ENCODE data around the gene FBXW7. TPM values are rescaled to one million over a fixed set of nuclear protein-coding genes. Genes with fewer than 3 reads are reported as not detected.

FBXW7 gene
- total and polyA plus RNA-seq, 2 donors from 2014 or later, result 5.5 to 64.0 TPM

DNA sequence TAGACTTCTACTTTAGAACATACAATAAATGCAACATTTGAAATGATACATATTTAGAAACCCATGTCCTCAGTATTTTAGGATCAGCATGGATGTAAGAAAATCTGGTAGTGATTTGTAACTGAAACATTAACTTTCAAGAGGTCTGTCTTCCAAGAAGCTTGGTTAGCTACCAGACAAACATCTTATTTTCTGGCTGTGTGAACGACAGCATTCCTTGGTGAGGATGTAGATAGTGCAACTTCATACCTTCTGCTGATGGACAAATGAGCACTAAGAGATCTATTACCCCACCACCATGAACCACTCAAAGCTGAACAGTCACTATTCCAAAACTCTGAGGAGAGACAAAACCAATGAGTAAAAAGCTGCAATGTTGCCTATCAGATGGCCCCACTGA lies 212.7 kb downstream of the FBXW7 start:
- Histone ChIP-seq H3K9me3 (ENCODE audit: control insufficient read depth in 2 of 3, insufficient read depth in 1 of 3, low read length in 3 of 3) (no peaks in the 10 kb centered on the region), H3K9ac (ENCODE audit: low read length in 3 of 3) (no peak overlapping the region), H3K4me1 (ENCODE audit: control insufficient read depth in 2 of 3, insufficient read depth in 2 of 3, low read depth in 1 of 3, low read length in 3 of 3) (no peaks in the 10 kb centered on the region), H3K36me3 (ENCODE audit: control insufficient read depth in 2 of 3, insufficient read depth in 3 of 3, low read length in 3 of 3) (peaks cover 0 to 13% (median 8%) of the 10 kb centered on the region in 3 donors), H3K27ac (ENCODE audit: low read depth in 2 of 2, low read length in 2 of 2) (no peak overlapping the region), H3K27me3 (ENCODE audit: control insufficient read depth, insufficient read depth, low read length) (no peaks in the 10 kb centered on the region), H3K4me3 (ENCODE audit: low read length in 3 of 3) (no peak overlapping the region)
- intact Hi-C loops (cut with DNase I), result no loop called here
- DNase-seq, result no peak
- FAIRE-seq, result no peak
- TF ChIP-seq, protein P1, sequence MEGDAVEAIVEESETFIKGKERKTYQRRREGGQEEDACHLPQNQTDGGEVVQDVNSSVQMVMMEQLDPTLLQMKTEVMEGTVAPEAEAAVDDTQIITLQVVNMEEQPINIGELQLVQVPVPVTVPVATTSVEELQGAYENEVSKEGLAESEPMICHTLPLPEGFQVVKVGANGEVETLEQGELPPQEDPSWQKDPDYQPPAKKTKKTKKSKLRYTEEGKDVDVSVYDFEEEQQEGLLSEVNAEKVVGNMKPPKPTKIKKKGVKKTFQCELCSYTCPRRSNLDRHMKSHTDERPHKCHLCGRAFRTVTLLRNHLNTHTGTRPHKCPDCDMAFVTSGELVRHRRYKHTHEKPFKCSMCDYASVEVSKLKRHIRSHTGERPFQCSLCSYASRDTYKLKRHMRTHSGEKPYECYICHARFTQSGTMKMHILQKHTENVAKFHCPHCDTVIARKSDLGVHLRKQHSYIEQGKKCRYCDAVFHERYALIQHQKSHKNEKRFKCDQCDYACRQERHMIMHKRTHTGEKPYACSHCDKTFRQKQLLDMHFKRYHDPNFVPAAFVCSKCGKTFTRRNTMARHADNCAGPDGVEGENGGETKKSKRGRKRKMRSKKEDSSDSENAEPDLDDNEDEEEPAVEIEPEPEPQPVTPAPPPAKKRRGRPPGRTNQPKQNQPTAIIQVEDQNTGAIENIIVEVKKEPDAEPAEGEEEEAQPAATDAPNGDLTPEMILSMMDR (IDR thresholded peaks at IDR 0.05; ENCODE audit: borderline replicate concordance, extremely low read depth, insufficient read depth), result no peak

- no peak overlapping the region for H3K27ac ChIP-seq (ENCODE audit: low read depth in 2 of 2, low read length in 2 of 2)
- peaks cover 0 to 11% (median 5%) of the 10 kb centered on the region in 3 donors for H3K36me3 ChIP-seq (ENCODE audit: control insufficient read depth in 2 of 3, insufficient read depth in 3 of 3, low read length in 3 of 3)
- FAIRE-seq (no peak), DNase-seq (no peak)
- no peak overlapping the region for H3K9ac ChIP-seq (ENCODE audit: low read length in 3 of 3)
- no peak overlapping the region for H3K4me3 ChIP-seq (ENCODE audit: low read length in 3 of 3)
- intact Hi-C loops (cut with DNase I), result no loop called here
- H3K27me3 ChIP-seq (ENCODE audit: control insufficient read depth, insufficient read depth, low read length), result no peaks in the 10 kb centered on the region
- H3K9me3 ChIP-seq (ENCODE audit: control insufficient read depth in 2 of 3, insufficient read depth in 1 of 3, low read length in 3 of 3), result no peaks in the 10 kb centered on the region
- H3K4me1 ChIP-seq (ENCODE audit: control insufficient read depth in 2 of 3, insufficient read depth in 2 of 3, low read depth in 1 of 3, low read length in 3 of 3), result no peaks in the 10 kb centered on the region
- TF ChIP-seq, protein P1 (IDR thresholded peaks at IDR 0.05; ENCODE audit: borderline replicate concordance, extremely low read depth, insufficient read depth), result no peak
Observed at GRCh38 chr4:152322656-152323055, 213.2 kb downstream of the FBXW7 start.

- Histone ChIP-seq H3K9me3 (ENCODE audit: control insufficient read depth in 2 of 3, insufficient read depth in 1 of 3, low read length in 3 of 3) (no peaks in the 10 kb centered on the region), H3K4me1 (ENCODE audit: control insufficient read depth in 2 of 3, insufficient read depth in 2 of 3, low read depth in 1 of 3, low read length in 3 of 3) (no peaks in the 10 kb centered on the region), H3K36me3 (ENCODE audit: control insufficient read depth in 2 of 3, insufficient read depth in 3 of 3, low read length in 3 of 3) (peaks cover 0 to 11% (median 0%) of the 10 kb centered on the region in 3 donors), H3K4me3 (ENCODE audit: low read length in 3 of 3) (no peak overlapping the region), H3K27ac (ENCODE audit: low read depth in 2 of 2, low read length in 2 of 2) (no peak overlapping the region), H3K9ac (ENCODE audit: low read length in 3 of 3) (no peak overlapping the region), H3K27me3 (ENCODE audit: control insufficient read depth, insufficient read depth, low read length) (no peaks in the 10 kb centered on the region)
- intact Hi-C loops (cut with DNase I), result no loop called here
- DNase-seq (peak in 1 of 5 donors; percentile 31), FAIRE-seq (no peak)
- TF ChIP-seq, protein P1 (IDR thresholded peaks at IDR 0.05; ENCODE audit: borderline replicate concordance, extremely low read depth, insufficient read depth), result no peak
Observed at GRCh38 chr4:152321923-152322322, 214.0 kb downstream of the FBXW7 start.

- no peak for FAIRE-seq
- intact Hi-C loops (cut with DNase I), result no loop called here
- Histone ChIP-seq H3K9me3 (ENCODE audit: control insufficient read depth in 2 of 3, insufficient read depth in 1 of 3, low read length in 3 of 3) (no peaks in the 10 kb centered on the region), H3K9ac (ENCODE audit: low read length in 3 of 3) (no peak overlapping the region), H3K27ac (ENCODE audit: low read depth in 2 of 2, low read length in 2 of 2) (no peak overlapping the region), H3K4me3 (ENCODE audit: low read length in 3 of 3) (no peak overlapping the region), H3K27me3 (ENCODE audit: control insufficient read depth, insufficient read depth, low read length) (no peaks in the 10 kb centered on the region), H3K4me1 (ENCODE audit: control insufficient read depth in 2 of 3, insufficient read depth in 2 of 3, low read depth in 1 of 3, low read length in 3 of 3) (no peaks in the 10 kb centered on the region), H3K36me3 (ENCODE audit: control insufficient read depth in 2 of 3, insufficient read depth in 3 of 3, low read length in 3 of 3) (peaks cover 0 to 11% (median 0%) of the 10 kb centered on the region in 3 donors)
- TF ChIP-seq, protein P1 (IDR thresholded peaks at IDR 0.05; ENCODE audit: borderline replicate concordance, extremely low read depth, insufficient read depth), result no peak
- peak in 1 of 5 donors; percentile 80 for DNase-seq
Observed at GRCh38 chr4:152321398-152321797, 214.5 kb downstream of the FBXW7 start.
